NCI-H1417 (cell line): ENCODE data around the gene PCDHAC2.

ENCODE experiments used
- DNase-seq, 3 experiments: peaks; one replicate each; lab custom pipeline; 2025; lab: John Stamatoyannopoulos, UW

Gene PCDHAC2

GRCh38 chr5:140988608-140989007, 22.3 kb downstream of the PCDHAC2 start:
- DNase-seq = no peak

- no peak for DNase-seq
Measured at GRCh38 chr5:140989254-140990020, 23.2 kb downstream of the PCDHAC2 start.

GRCh38 chr5:140992828-140993227, 26.6 kb downstream of the PCDHAC2 start:
- peak in 2 of 3 experiments; percentile 7 to 36 for DNase-seq

GRCh38 chr5:140996060-140996459, 29.8 kb downstream of the PCDHAC2 start:
- DNase-seq = no peak

DNA sequence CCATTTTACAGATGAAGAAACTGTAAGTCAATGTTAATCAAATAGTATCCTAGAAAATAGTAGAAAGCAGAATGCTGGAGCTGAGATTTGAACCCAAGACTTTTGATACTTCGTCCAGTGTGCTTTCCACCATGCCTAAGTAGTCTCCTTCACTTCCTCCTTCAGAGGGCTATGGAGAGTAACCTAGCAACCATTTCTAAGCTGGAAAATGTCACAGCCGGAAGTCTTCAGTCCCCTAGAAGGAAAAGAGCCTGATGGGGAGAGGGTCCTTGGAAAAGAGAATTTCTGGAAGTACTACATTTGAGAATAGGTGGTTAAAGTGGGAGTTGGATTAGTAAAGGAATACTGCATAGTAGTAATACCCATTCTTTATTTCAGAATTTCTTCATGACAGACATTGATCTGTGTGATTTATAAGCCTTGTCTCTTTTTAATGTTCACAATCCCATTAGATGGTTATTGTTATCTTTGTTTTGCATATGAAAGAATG, 32.7 kb downstream of the PCDHAC2 start:
- DNase-seq = no peak

DNA sequence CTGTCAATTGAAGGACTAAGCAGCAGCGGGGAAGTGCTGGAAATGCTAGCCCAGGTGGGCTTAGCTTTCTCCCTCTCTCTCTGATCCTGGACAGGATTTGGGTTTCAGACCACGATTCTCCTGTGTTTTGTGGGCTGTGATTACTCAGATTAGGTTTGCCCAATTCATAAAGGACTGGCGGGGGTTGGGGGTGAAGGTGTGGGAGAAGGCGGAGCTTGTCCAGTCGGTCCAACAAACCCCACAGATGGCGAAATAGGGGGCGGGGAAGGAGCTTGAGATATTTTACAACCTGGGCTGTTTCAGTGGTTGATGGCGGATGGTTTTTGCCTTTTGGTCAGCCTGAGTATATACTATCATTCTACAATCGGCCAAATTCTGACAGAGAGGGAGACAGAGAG, 35.2 kb downstream of the PCDHAC2 start:
- peak in 2 of 3 experiments; percentile 67 to 80 for DNase-seq

DNA sequence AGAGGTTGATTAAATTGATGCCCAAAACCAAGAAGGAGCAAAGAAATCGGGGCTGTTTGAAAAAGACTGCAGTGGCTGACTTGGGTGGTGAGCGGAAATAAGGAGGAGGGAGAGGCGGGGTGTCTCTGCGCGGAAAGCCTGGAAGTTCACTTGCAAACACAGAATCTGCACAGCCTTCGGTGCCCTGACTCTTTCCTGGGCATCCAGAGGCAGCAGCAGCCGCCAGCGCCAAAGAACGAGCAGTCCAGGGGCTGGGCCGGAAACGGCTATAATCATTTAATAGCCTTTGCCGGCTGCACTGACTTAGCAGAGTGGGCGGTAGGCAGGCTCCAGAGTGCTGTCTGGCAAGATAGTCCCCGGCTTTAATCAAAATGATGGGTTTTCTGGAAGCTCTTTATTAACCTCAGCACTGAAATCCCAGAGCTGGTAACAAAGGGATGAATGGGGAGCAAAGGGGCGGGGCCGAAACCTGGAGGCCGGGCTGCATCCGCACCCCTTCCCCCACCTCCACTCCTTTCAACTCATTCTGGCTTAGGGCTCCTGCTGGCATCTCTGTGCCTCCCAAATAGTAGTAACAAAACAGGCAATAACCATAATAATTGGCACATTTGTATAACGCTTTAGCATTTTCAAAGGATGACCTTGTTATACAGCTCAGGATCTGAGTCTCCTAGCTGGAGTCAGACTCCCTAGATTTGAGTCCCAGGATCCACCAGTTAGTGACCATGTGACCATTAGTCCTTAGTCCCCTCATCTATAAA, 35.7 kb downstream of the PCDHAC2 start:
- DNase-seq = peak in 2 of 3 experiments; percentile 77 to 89

DNA sequence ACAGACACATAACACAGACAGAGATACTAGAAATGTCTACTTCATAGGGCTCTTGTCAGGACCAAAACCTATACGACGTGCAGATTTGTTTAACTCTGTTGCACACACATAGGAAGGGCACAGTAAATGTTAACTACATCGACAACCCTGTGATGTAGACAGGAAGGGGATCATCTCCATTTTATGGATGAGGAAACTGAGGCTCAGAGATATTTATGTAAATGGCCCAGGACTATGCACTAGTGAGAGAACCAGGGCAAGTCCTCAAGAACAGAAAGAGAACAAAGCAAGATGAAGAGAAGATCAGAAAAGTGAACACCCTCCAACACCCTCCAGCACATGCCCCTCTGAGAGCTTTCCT, 36.3 kb downstream of the PCDHAC2 start:
- DNase-seq = no peak

GRCh38 chr5:141003031-141003430, 36.8 kb downstream of the PCDHAC2 start:
- no peak for DNase-seq

GRCh38 chr5:141003791-141004611, 37.7 kb downstream of the PCDHAC2 start:
- DNase-seq = peak; percentile 53 to 82 (median 69)

DNA sequence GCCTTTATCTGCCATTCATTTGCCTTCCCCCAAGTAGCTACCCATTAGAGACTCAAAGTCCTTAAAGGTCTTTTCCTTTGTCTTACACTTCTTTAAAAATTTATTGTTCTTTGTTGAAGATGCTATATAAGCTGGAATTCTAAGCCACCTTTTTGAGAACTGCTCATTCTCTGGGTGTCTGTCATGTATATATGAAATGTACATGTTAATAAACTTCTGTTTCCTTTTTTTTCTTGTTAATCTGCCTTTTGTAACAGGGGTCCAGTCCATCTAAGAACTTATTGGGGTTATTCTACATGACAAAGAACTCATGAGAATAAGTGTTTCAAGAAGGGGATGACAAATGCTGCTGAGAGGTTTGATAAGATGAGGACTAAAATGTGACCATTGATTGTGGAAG, 41.5 kb downstream of the PCDHAC2 start:
- no peak for DNase-seq

GRCh38 chr5:141010047-141010793, 43.9 kb downstream of the PCDHAC2 start:
- DNase-seq = no peak

DNA sequence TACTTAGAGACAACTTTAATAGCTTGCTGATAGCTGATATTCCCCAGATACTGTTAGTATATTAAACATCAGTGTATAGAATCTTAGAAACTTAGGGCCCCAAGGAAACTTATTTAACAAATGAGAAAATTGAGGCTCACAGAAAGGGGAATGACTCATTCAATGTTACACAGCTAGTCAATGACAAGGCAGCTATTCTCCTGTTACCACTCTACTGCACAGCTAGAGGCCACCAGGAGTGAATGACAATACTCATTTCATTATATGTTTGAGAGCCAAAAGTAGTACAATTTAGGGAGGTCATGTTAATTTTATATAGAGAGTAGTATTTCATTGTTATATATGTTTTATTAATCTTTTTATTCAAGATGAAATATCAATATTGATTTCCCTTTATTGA, 51.7 kb downstream of the PCDHAC2 start:
- DNase-seq = no peak
